HEK293 (cell line): Measurements from ENCODE around the gene CAMKMT.

Experiments
- CTCF ChIA-PET: fragments of 350-600 bp; formaldehyde crosslinking; extraction: SDS; loops from one replicate; lab custom pipeline; 2021; ENCODE audit warnings: antibody characterized with exemption; lab: Yijun Ruan, JAX
- POLR2A ChIA-PET: fragments of 300-600 bp; formaldehyde crosslinking; extraction: SDS; loops from one replicate; lab custom pipeline; 2020; ENCODE audit warnings: antibody characterized with exemption, inconsistent platforms; lab: Yijun Ruan, JAX
- H3K27ac ChIP-seq: fragments of 200-500 bp; sonication (Bioruptor generic); 2 replicates; pipeline ENCODE4 v1.5.1; 2014; ENCODE audit warnings: low read depth, low read length, control low read depth, inconsistent platforms; ENCODE audit errors: extremely low read depth
- H3K36me3 ChIP-seq, 2 experiments: fragments of 200-500 bp in 1 of 2; sonication (Bioruptor generic) in 1 of 2; 1 replicate in 1 of 2; 2 replicates in 1 of 2; pipeline ENCODE4 v1.5.1; 2014 to 2017; ENCODE audit warnings: inconsistent platforms in 2 of 2, low read length in 2 of 2; ENCODE audit not compliant: control insufficient read depth in 2 of 2, insufficient read depth in 1 of 2
- H3K4me1 ChIP-seq: fragments of 200-500 bp; sonication (Bioruptor generic); 2 replicates; pipeline ENCODE4 v1.5.1; 2014; ENCODE audit warnings: mild to moderate bottlenecking, low read length, inconsistent platforms; ENCODE audit not compliant: control insufficient read depth, insufficient read depth
- H3K4me3 ChIP-seq: 2 replicates; pipeline ENCODE4 v1.5.1; 2011; ENCODE audit warnings: low read depth, mild to moderate bottlenecking, control low read depth, low read length, moderate library complexity
- H3K9me3 ChIP-seq: fragments of 200-500 bp; sonication (Bioruptor generic); 2 replicates; pipeline ENCODE4 v1.5.1; 2014; ENCODE audit warnings: low read depth, low read length, inconsistent platforms; ENCODE audit not compliant: control insufficient read depth, insufficient read depth
- FEZF1 ChIP-seq: fragments of 450-650 bp; formaldehyde crosslinking; IDR thresholded peaks from 2 replicates; pipeline ENCODE4 v1.5.1; 2016; ENCODE audit warnings: missing biosample characterization, missing genetic modification characterization
- HOXA7 ChIP-seq: sonication (generic); formaldehyde crosslinking; IDR thresholded peaks from 2 replicates; pipeline ENCODE4 v1.8.1; 2022; ENCODE audit warnings: missing genetic modification reagents, borderline replicate concordance
- SCRT1 ChIP-seq: fragments of 450-650 bp; formaldehyde crosslinking; IDR thresholded peaks from 2 replicates; pipeline ENCODE4 v1.5.1; 2016; ENCODE audit warnings: missing biosample characterization, missing genetic modification characterization, borderline replicate concordance
- YY1 ChIP-seq: fragments of 450-650 bp; formaldehyde crosslinking; IDR thresholded peaks from 2 replicates; pipeline ENCODE4 v1.5.1; 2018; ENCODE audit warnings: missing biosample characterization, missing genetic modification characterization
- ZNF174 ChIP-seq: fragments of 450-650 bp; formaldehyde crosslinking; IDR thresholded peaks from 2 replicates; pipeline ENCODE4 v1.5.0; 2017; ENCODE audit warnings: missing biosample characterization, mild to moderate bottlenecking, missing genetic modification characterization
- ZNF19 ChIP-seq: fragments of 450-650 bp; formaldehyde crosslinking; IDR thresholded peaks from 2 replicates; pipeline ENCODE4; 2016; ENCODE audit warnings: missing biosample characterization, missing genetic modification characterization, low read depth
- ZNF350 ChIP-seq: fragments of 450-650 bp; formaldehyde crosslinking; IDR thresholded peaks from 2 replicates; pipeline ENCODE4 v1.5.0; 2017; ENCODE audit warnings: missing biosample characterization, mild to moderate bottlenecking, missing genetic modification characterization
- ZNF521 ChIP-seq: fragments of 450-650 bp; formaldehyde crosslinking; IDR thresholded peaks from 2 replicates; pipeline ENCODE4 v1.5.1; 2017; ENCODE audit warnings: missing biosample characterization, mild to moderate bottlenecking, missing genetic modification characterization
- ZNF544 ChIP-seq: fragments of 450-650 bp; formaldehyde crosslinking; IDR thresholded peaks from 2 replicates; pipeline ENCODE4 v1.5.0; 2017; ENCODE audit warnings: missing biosample characterization, missing genetic modification characterization
- ZNF596 ChIP-seq: fragments of 450-650 bp; IDR thresholded peaks from 2 replicates; pipeline ENCODE4 v1.5.0; 2018; ENCODE audit warnings: missing biosample characterization, mild to moderate bottlenecking, missing genetic modification characterization, moderate library complexity
- ZNF621 ChIP-seq: fragments of 450-650 bp; formaldehyde crosslinking; IDR thresholded peaks from 2 replicates; pipeline ENCODE4 v1.5.1; 2017; ENCODE audit warnings: missing biosample characterization, missing genetic modification characterization
- ZNF677 ChIP-seq: fragments of 450-650 bp; IDR thresholded peaks from 2 replicates; pipeline ENCODE4 v1.5.0; 2018; ENCODE audit warnings: missing biosample characterization, mild to moderate bottlenecking, missing genetic modification characterization, moderate library complexity
- ZNF768 ChIP-seq: fragments of 450-650 bp; formaldehyde crosslinking; IDR thresholded peaks from 2 replicates; pipeline ENCODE4 v1.5.1; 2018; ENCODE audit warnings: missing biosample characterization, mild to moderate bottlenecking, missing genetic modification characterization
- ZNF830 ChIP-seq: fragments of 450-650 bp; IDR thresholded peaks from 2 replicates; pipeline ENCODE4 v1.5.0; 2018; ENCODE audit warnings: missing biosample characterization, missing genetic modification characterization, low read depth, mild to moderate bottlenecking, moderate library complexity
- ZXDB ChIP-seq: fragments of 450-650 bp; formaldehyde crosslinking; IDR thresholded peaks from 2 replicates; pipeline ENCODE4 v1.5.1; 2016; ENCODE audit warnings: missing biosample characterization, missing genetic modification characterization
- TF ChIP-seq, protein P1 (sequence below): fragments of 450-650 bp; formaldehyde crosslinking; IDR thresholded peaks from 2 replicates; pipeline ENCODE4 v1.5.1; 2016; ENCODE audit warnings: missing biosample characterization, missing genetic modification characterization, low read depth
- TF ChIP-seq, protein P2 (sequence below): fragments of 450-650 bp; formaldehyde crosslinking; IDR thresholded peaks from 2 replicates; pipeline ENCODE4 v1.5.1; 2017; ENCODE audit warnings: missing biosample characterization, mild to moderate bottlenecking, missing genetic modification characterization, moderate library complexity
- TF ChIP-seq, protein P3 (sequence below): fragments of 450-650 bp; formaldehyde crosslinking; IDR thresholded peaks from 2 replicates; pipeline ENCODE4 v1.5.1; 2016; ENCODE audit warnings: missing biosample characterization, missing genetic modification characterization

Gene CAMKMT

DNA sequence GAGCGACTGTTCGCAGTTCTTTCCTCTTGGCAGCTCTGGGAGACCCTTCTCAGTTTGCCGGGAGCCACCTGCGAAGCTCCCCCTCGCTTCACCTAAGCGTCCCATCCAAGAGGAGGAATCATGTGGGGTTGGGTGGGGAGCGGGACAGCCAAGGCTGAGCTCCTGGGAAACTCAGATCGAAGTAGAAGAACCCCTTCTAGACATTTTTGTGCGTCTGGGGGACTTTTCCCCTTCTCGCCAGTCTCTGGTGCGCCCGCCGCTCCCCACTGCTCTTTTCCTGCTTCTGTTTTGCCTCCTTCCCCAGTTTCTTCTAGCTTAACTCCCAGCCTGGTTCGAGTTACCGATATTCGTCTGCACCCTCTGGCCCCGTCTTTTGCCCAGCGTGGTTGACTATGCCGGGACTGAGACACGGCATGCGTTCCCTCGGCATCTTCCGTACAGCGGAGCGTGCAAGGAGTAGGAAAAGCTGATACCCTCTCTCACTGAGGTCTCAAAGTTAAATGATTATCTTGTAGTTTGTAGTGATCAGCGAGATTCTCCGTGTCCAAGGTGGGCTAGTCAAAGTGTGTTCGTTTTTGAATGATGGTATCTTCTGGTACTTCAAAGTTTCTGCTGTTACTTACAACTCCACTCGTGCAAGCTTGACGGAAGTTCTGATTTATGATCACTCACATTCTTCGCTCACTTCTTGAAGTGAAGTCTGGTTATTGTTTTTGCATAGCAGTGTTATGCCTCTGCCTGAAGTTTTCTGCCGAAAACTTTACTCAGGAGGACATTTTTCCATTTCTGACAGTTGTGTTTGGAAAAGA lies 664 bp downstream of the CAMKMT start (continued):
- TF ChIP-seq ZNF174 (no peak), ZNF621 (no peak), ZNF350 (tag by site-specific recombination) (no peak), ZNF768 (tag by site-specific recombination) (no peak)

DNA sequence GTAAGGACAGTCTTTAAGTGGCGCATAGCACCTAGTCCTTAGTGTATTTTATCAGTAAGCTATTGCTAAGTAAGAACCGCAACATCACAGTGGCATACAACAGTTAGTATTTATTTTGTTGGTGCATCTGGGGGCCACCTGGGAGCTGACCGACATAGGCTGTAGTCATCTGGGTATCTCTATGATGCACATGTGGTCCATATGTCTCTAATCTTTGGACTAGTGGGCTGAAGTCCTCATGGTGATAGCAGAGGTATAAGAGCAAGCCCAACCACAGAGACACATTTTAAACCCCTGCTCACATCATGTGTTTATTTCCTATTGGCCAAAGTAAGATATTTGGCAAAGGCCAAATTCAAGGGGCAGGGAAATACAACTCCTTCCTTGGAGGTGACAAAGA lies 2.9 kb downstream of the CAMKMT start:
- no peaks in the 10 kb centered on the region for H3K36me3 ChIP-seq
- CTCF ChIA-PET = interaction anchor here (0.7 kb wide), 1 partner anchor 17 kb away, joined by 3 read pairs; no protein-coding TSS in a partner anchor
- H3K9me3 ChIP-seq = no peaks in the 10 kb centered on the region

DNA sequence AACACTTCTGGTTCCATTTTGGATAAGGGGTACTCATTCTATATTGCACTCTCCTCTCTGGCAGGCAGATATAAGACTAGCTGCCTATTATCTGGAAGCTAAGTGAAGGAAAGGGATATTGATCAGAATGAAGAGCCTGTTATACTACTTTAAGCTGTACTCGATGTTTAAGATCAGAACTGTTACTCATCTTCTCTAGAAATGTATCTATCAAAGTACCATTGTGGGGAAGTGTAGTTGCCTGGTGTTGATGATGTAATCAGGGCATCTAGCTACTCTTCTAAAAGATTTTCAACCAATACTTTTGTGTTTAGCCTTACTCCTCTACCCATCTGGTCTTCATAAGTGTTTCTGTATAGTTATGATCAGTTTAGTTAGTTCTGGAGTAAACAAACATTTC lies 5.8 kb downstream of the CAMKMT start:
- POLR2A ChIA-PET = no interaction called here
- TF ChIP-seq, protein P1, sequence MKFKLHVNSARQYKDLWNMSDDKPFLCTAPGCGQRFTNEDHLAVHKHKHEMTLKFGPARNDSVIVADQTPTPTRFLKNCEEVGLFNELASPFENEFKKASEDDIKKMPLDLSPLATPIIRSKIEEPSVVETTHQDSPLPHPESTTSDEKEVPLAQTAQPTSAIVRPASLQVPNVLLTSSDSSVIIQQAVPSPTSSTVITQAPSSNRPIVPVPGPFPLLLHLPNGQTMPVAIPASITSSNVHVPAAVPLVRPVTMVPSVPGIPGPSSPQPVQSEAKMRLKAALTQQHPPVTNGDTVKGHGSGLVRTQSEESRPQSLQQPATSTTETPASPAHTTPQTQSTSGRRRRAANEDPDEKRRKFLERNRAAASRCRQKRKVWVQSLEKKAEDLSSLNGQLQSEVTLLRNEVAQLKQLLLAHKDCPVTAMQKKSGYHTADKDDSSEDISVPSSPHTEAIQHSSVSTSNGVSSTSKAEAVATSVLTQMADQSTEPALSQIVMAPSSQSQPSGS (tag by site-specific recombination) = peak; percentile 3; the same call in 1 of the 2 replicates
- TF ChIP-seq ZNF19 = no peak
- TF ChIP-seq, all 188 proteins: peak for 1
- Histone ChIP-seq H3K9me3 (no peaks in the 10 kb centered on the region), H3K36me3 (no peaks in the 10 kb centered on the region; a peak in 1 of 3 replicates), H3K4me1 (peaks cover under 1% of the 10 kb centered on the region; the same call in 1 of the 2 replicates), H3K27ac (no peak overlapping the region), H3K4me3 (no peak overlapping the region)
- CTCF ChIA-PET = interaction anchor here (0.9 to 1.2 kb wide), 2 partner anchors 25 to 277 kb away, joined by 3 to 4 read pairs; no protein-coding TSS in a partner anchor

More for the DNA sequence above, 2.9 kb downstream of the CAMKMT start:
- Histone ChIP-seq H3K27ac (no peak overlapping the region), H3K4me1 (peaks cover 6% of the 10 kb centered on the region; the same call in 1 of the 2 replicates), H3K4me3 (no peak overlapping the region)
- TF ChIP-seq, protein P2, sequence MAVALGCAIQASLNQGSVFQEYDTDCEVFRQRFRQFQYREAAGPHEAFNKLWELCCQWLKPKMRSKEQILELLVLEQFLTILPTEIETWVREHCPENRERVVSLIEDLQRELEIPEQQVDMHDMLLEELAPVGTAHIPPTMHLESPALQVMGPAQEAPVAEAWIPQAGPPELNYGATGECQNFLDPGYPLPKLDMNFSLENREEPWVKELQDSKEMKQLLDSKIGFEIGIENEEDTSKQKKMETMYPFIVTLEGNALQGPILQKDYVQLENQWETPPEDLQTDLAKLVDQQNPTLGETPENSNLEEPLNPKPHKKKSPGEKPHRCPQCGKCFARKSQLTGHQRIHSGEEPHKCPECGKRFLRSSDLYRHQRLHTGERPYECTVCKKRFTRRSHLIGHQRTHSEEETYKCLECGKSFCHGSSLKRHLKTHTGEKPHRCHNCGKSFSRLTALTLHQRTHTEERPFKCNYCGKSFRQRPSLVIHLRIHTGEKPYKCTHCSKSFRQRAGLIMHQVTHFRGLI (tag by site-specific recombination) = peak; percentile 39; the same call in 1 of the 2 replicates
- TF ChIP-seq SCRT1 (tag by site-specific recombination) (no peak), YY1 (tag by site-specific recombination) (no peak)
- TF ChIP-seq, protein P3, sequence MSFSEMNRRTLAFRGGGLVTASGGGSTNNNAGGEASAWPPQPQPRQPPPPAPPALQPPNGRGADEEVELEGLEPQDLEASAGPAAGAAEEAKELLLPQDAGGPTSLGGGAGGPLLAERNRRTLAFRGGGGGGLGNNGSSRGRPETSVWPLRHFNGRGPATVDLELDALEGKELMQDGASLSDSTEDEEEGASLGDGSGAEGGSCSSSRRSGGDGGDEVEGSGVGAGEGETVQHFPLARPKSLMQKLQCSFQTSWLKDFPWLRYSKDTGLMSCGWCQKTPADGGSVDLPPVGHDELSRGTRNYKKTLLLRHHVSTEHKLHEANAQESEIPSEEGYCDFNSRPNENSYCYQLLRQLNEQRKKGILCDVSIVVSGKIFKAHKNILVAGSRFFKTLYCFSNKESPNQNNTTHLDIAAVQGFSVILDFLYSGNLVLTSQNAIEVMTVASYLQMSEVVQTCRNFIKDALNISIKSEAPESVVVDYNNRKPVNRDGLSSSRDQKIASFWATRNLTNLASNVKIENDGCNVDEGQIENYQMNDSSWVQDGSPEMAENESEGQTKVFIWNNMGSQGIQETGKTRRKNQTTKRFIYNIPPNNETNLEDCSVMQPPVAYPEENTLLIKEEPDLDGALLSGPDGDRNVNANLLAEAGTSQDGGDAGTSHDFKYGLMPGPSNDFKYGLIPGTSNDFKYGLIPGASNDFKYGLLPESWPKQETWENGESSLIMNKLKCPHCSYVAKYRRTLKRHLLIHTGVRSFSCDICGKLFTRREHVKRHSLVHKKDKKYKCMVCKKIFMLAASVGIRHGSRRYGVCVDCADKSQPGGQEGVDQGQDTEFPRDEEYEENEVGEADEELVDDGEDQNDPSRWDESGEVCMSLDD (tag by site-specific recombination) = no peak
- POLR2A ChIA-PET = no interaction called here

DNA sequence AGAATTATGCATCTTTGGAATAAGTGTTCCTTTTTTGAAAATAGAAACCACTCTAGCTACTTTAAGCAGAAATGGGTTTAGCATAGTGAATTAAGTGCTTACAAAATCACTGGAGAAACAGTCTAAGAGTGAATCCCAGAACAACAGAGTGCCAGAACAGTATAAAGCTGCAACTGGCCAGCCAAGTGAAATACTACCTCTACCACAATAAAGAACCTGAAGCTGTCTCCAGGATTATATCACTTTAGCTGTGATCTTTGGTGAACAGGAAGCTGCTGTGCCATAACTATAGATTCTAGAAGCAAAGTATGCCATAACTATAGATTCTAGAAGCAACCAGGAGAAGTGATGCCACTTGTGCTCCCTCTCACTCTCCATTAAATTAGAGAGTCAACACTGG lies 7.6 kb downstream of the CAMKMT start:
- H3K9me3 ChIP-seq = no peaks in the 10 kb centered on the region
- no peak overlapping the region for H3K27ac ChIP-seq
- TF ChIP-seq FEZF1 (no peak), ZNF830 (tag by site-specific recombination) (no peak), ZNF677 (tag by site-specific recombination) (no peak), ZNF596 (tag by site-specific recombination) (no peak), HOXA7 (CRISPR knock-in tag) (no peak), ZXDB (tag by site-specific recombination) (no peak), ZNF521 (tag by site-specific recombination) (no peak), ZNF544 (no peak)
- H3K36me3 ChIP-seq = no peaks in the 10 kb centered on the region; a peak in 1 of 3 replicates
- ChIA-PET CTCF (interaction anchor here (0.6 to 1.3 kb wide), 2 partner anchors 23 to 175 kb away, joined by 3 read pairs; no protein-coding TSS in a partner anchor), POLR2A (no interaction called here)
- peaks cover 4% of the 10 kb centered on the region; the same call in 1 of the 2 replicates for H3K4me1 ChIP-seq
- no peak overlapping the region for H3K4me3 ChIP-seq
